ENCODE results near the gene C1orf94. TPM values are rescaled to one million over a fixed set of nuclear protein-coding genes. Genes with fewer than 3 reads are reported as not detected.

Gene C1orf94, protein sequence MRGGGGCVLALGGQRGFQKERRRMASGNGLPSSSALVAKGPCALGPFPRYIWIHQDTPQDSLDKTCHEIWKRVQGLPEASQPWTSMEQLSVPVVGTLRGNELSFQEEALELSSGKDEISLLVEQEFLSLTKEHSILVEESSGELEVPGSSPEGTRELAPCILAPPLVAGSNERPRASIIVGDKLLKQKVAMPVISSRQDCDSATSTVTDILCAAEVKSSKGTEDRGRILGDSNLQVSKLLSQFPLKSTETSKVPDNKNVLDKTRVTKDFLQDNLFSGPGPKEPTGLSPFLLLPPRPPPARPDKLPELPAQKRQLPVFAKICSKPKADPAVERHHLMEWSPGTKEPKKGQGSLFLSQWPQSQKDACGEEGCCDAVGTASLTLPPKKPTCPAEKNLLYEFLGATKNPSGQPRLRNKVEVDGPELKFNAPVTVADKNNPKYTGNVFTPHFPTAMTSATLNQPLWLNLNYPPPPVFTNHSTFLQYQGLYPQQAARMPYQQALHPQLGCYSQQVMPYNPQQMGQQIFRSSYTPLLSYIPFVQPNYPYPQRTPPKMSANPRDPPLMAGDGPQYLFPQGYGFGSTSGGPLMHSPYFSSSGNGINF
- total RNA-seq = not detected in 2 replicates

DNA sequence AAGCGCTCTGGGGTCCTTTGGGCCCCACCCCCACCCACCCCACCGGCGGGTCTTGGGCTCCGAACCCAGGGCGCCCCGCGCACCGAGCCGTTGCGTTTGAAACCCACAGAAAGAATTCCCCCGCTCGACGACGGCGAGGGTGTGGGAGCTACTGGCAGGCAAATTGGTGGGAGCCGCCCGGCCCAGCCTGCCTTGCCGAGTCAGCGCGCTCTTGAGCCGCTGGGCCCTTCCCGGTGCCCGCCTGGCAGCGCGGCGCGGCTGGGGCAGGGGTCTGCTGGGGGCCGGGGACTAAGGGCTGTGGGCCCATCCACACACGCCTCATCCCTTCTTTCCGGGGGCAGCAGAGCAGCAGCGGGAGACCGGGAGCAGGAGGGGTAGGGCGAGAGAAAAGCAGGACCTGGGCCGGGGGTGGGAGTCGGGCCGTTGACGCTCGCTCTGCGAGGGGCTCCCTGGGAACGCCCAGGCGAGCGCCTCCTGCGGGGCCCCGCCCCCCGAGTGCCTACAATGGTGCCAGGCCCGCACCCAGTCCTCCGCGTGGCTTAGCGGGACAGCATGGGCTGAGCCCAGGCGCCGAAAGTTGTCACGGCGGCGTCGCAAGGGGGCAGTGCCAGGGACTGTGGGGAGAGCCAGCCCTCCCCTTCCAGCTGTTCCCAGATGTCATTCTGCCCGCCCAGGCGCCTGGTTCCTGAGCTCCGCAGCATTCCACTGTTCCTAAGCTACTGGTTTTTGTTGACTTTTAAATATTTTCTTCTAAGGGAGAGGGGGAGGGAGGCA, at the start of gene C1orf94:
TSS of gene C1orf94 (plus strand) at position 78 of the 774 bp plus-strand sequence. CDS start 883 bp downstream, outside the sequence.

DNA sequence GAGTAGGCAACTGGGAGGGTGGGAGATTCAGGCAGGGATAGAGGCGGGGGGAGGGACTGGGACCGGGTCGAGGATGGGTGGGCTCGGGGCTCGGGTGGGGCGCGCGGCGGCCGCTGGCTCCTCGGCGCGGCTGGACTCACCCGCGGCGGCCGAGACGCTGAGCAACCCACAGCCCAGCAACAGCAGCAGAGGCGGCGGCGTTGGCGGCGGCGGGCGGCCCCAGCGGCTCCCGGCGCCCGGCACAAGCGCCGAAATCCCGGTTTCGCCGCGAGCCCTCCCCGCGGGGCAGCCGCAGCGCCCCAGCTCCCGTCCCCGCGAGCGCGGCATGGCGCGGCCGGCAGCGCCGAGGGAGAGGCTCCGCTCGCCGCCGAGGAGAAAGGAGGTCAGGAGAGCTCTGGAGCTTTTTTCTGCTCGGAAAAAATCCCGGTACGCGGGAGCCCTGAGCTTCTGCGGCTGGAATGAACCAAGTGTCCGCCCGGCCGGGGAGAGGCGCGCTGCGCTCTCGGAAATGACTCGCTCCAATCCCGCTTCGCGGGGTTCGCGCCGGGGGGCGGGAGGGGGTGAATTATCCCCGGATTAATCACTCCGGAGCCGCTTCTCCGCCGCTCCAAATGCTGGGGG, 11.8 kb upstream of the C1orf94 start, which contains the start of gene CSMD2:
TSS of gene CSMD2 (minus strand) at position 460 of the 621 bp plus-strand sequence. CDS start at position 327, 133 bp downstream.

Other genes with a start within 250 kb of the C1orf94 start
- not detected in 2 replicates for gene CSMD2, start 11.7 kb upstream of the C1orf94 start, total RNA-seq